ENCODE measurements around the gene SLC6A18.

The SLC6A18 gene

GRCh38 chr5:1203311-1203967 is 21.7 kb upstream of the SLC6A18 start:
- TF ChIP-seq CTCF (conservative IDR thresholded peaks at IDR 0.05; ENCODE audit: control insufficient read depth, insufficient read depth, low read depth, low read length): no peak
- H3K4me3 ChIP-seq (ENCODE audit: control insufficient read depth, low read depth, low read length): no peak overlapping the region
- DNase-seq (ENCODE audit: low read depth): no peak

- TF ChIP-seq CTCF (conservative IDR thresholded peaks at IDR 0.05; ENCODE audit: control insufficient read depth, insufficient read depth, low read depth, low read length): no peak
These were observed 21.1 kb upstream of the SLC6A18 start for GRCh38 chr5:1203968-1204692.

GRCh38 chr5:1204693-1205242 is 20.4 kb upstream of the SLC6A18 start:
- DNase-seq (ENCODE audit: low read depth): peak; percentile 12
- no peak overlapping the region for H3K4me3 ChIP-seq (ENCODE audit: control insufficient read depth, low read depth, low read length)
- peak; percentile 22 for TF ChIP-seq CTCF (conservative IDR thresholded peaks at IDR 0.05; ENCODE audit: control insufficient read depth, insufficient read depth, low read depth, low read length)

More at GRCh38 chr5:1203968-1204692, 21.1 kb upstream of the SLC6A18 start:
- no peak overlapping the region for H3K4me3 ChIP-seq (ENCODE audit: control insufficient read depth, low read depth, low read length)
- no peak for DNase-seq (ENCODE audit: low read depth)

DNA sequence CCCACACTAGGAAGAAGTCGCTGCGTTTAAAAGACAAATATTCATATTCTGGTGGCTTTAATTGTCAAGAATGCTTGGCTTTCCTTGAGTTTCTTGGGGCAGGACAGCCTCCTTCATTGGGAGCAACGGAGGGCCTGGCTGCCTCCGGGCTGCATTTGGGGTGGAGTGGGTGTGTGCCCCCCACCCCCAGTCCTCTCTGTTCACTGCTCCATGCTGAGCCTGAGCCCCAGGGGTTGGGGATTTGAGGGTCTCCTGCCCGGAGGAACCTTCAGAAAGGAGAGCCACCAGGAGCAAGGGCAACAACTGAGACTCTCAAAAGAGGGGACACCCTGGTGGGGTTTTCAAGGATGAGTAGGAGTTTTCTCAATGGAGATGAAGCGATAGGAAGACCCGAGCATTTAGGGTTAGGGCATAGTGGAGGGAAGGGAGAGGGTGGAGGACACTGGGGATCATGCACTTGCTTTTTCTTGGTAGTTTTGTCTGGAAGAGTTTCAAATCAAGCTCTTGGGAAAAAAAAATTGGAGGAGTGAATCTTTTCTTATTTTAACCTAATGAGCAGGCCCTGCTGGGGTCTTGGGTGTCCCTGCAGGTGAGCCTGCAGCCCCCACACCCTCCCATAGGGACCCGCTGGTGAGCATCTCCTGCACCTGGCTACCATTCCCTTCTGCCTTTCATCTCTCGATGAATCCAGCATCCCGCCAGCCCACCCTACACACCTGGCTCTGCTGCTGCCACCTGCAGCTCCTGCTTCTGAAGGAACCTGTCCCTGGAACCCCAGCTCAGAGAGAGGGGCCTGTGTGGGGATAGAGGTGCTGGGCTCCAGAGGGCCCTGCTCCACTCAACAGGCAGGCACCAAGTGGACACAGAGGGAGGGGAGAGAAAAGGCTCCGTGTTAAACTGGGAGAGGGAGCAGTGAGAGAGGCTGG is 19.7 kb upstream of the SLC6A18 start:
- no peak for TF ChIP-seq CTCF (conservative IDR thresholded peaks at IDR 0.05; ENCODE audit: control insufficient read depth, insufficient read depth, low read depth, low read length)
- no peak overlapping the region for H3K4me3 ChIP-seq (ENCODE audit: control insufficient read depth, low read depth, low read length)
- DNase-seq (ENCODE audit: low read depth): no peak

GRCh38 chr5:1206521-1207412 is 18.4 kb upstream of the SLC6A18 start:
- H3K4me3 ChIP-seq (ENCODE audit: control insufficient read depth, low read depth, low read length): no peak overlapping the region
- no peak for DNase-seq (ENCODE audit: low read depth)

More at GRCh38 chr5:1206521-1207412, 18.4 kb upstream of the SLC6A18 start:
- TF ChIP-seq CTCF (conservative IDR thresholded peaks at IDR 0.05; ENCODE audit: control insufficient read depth, insufficient read depth, low read depth, low read length): no peak
